Brain microvascular endothelial cell (primary cell): ENCODE data around the gene GNPDA1.
"Not testable (repeated sequence)": the region's sequence is repeated elsewhere in the genome, so short reads cannot be mapped to it uniquely, and the experiment has no call there.

Source experiments
- DNase-seq: peaks from one replicate; pipeline ENCODE4 v3.0.0-alpha.2; 2020
- H3K27ac ChIP-seq: fragments of 250-450 bp; sonication (Bioruptor Pico); 2 replicates; pipeline ENCODE4 v1.5.1; 2020; ENCODE audit warnings: mild to moderate bottlenecking, moderate library complexity
- H3K27me3 ChIP-seq: fragments of 250-450 bp; sonication (Bioruptor Pico); replicated peaks from 2 replicates; pipeline ENCODE4 v1.5.1; 2020; ENCODE audit warnings: mild to moderate bottlenecking
- H3K36me3 ChIP-seq: fragments of 250-450 bp; sonication (Bioruptor Pico); replicated peaks from 2 replicates; pipeline ENCODE4 v1.5.1; 2020; ENCODE audit warnings: mild to moderate bottlenecking
- H3K4me3 ChIP-seq: 2 replicates; pipeline ENCODE4 v1.5.1; 2011; ENCODE audit warnings: low read depth, mild to moderate bottlenecking, control low read depth, low read length, moderate library complexity
- CTCF ChIP-seq: IDR thresholded peaks from 2 replicates; pipeline ENCODE4 v1.5.1; 2011; ENCODE audit warnings: low read depth, mild to moderate bottlenecking, moderate library complexity, low read length, control low read depth, inconsistent platforms; ENCODE audit errors: missing control alignments
- in situ Hi-C: cut with HindIII; loops from 2 replicates; pipeline ENCODE4 v1.10.0; 2017; ENCODE audit warnings: low sequenced_read_pairs, low pct_ligation_motif_present

Gene GNPDA1

GRCh38 chr5:142038735-142039134 lies 25.9 kb upstream of the GNPDA1 start:
- in situ Hi-C loops = no loop called here
- Histone ChIP-seq H3K4me3 (no peak overlapping the region), H3K36me3 (no peaks in the 10 kb centered on the region), H3K27ac (no peak overlapping the region), H3K27me3 (no peaks in the 10 kb centered on the region)
- no peak for TF ChIP-seq CTCF
- DNase-seq = no peak

GRCh38 chr5:142037599-142037998 lies 24.8 kb upstream of the GNPDA1 start:
- DNase-seq, H3K4me3 ChIP-seq, H3K36me3 ChIP-seq, H3K27ac ChIP-seq, in situ Hi-C loops, H3K27me3 ChIP-seq: not testable (repeated sequence)

- no peak for TF ChIP-seq CTCF
- Histone ChIP-seq H3K27ac (no peak overlapping the region), H3K36me3 (no peaks in the 10 kb centered on the region), H3K27me3 (no peaks in the 10 kb centered on the region), H3K4me3 (no peak overlapping the region)
- in situ Hi-C loops = no loop called here
- DNase-seq = no peak
Measured at GRCh38 chr5:142036918-142037317, 24.1 kb upstream of the GNPDA1 start.

- no peaks in the 10 kb centered on the region for H3K27me3 ChIP-seq
- no peak overlapping the region for H3K4me3 ChIP-seq
- no peak for DNase-seq
- in situ Hi-C loops = no loop called here
- H3K27ac ChIP-seq = no peak overlapping the region
- no peaks in the 10 kb centered on the region for H3K36me3 ChIP-seq
- TF ChIP-seq CTCF = no peak
Measured at GRCh38 chr5:142034994-142035393, 22.2 kb upstream of the GNPDA1 start.

- DNase-seq, H3K36me3 ChIP-seq, H3K27ac ChIP-seq, in situ Hi-C loops, H3K27me3 ChIP-seq, H3K4me3 ChIP-seq: not testable (repeated sequence)
Measured at GRCh38 chr5:142033632-142034567, 21.1 kb upstream of the GNPDA1 start.

- Histone ChIP-seq H3K27ac (no peak overlapping the region), H3K27me3 (no peaks in the 10 kb centered on the region), H3K36me3 (no peaks in the 10 kb centered on the region), H3K4me3 (no peak overlapping the region)
- TF ChIP-seq CTCF = no peak
- in situ Hi-C loops = no loop called here
- no peak for DNase-seq
Measured at GRCh38 chr5:142032747-142033631, 20.2 kb upstream of the GNPDA1 start.
